CD4-positive, alpha-beta T cell treated with Interleukin-17A for 1 hour (primary cell): ENCODE results near the gene PRKCH.
A peak's percentile ranks its signal among the peaks of the same experiment; 100 is the strongest.

ENCODE experiments used
- DNase-seq: peaks from one replicate; pipeline ENCODE4 v3.0.0-alpha.2; 2020

Gene PRKCH

DNA sequence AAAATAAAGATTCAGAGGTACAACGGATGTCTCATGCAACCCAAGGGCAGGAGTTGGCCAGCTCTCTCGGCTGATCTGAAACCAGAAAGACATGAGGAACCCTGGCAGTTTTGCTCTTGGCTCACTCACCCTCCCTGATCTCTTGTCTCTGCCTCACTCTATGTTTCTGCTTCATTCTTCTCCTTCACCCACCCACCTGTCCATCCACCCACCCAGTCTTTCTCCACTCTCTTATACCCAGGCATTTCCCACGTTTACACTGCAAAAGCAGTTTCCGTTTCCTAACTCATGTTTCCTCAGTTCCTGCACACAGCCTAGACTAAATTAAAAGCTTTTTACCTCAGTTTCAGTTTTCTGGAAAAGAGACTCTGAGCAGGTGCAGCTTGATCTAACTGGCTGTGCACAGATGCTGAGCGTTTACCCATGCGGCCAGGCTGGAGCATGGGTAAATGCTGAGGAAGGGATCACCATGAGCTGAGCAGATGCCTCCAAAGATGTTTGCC is 157.6 kb downstream of the PRKCH start:
- peak; percentile 33 for DNase-seq

DNA sequence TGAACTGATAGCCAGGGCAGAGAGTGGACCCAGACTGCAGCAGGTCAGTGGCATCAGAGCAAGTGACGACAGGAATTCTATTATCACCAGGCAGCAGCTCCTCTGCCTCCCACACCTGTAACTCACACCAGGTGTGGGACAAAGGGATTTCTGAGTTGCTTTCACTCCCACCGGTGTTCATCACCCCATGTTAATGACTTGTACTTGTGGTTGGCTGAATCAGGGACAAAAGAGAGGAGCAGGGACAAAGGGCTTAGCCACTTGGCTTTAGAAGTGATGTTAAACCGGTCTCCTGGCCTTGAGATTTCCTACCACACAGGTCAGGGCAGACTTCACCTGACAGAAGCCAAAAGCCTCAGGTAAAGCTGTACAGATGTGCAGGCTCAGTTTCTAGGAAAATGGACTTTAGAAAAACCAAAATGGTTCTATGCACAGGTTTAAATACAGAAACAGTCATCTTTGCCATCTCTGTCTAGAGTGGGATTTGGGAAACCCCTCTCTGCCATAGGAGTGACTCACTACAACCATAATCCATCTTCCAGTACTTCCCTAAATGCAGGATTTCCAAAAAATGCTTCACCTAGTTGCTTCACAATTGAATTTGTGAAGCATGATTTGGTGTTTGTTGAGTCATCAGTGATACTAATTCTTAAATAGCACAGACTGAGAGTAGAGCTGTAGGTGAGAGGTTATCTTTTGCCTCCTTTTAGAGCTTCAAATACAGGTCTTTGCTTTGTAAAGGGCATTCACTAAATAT is 158.5 kb downstream of the PRKCH start:
- DNase-seq = no peak

DNA sequence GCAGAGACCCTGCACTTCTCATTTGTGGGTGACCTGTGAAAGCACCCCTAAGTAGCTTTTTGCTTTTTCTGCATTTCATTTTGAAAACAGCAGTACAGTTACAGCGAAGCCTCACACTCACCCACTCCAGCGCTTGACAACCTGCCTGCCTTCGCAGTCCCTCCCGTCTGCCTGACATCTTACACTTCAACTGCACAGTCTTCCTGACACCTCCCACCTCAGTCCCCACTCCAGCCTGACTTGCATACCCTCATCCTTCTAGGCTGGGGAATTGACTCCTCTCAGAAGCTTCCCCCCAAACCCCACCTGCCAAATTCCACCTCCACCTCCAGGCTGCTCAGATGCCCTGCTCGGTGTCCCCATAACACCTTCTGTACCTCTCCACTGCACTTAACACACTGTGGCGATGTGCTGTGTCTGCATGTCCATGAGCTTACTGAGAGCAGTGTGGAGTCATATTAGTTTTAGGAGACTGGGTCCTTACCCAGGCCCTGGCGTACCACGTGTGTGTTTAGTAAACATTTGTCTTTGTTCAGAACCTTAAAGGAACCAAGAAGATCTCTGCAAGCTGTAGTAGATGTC is 159.4 kb downstream of the PRKCH start:
- DNase-seq = no peak

DNA sequence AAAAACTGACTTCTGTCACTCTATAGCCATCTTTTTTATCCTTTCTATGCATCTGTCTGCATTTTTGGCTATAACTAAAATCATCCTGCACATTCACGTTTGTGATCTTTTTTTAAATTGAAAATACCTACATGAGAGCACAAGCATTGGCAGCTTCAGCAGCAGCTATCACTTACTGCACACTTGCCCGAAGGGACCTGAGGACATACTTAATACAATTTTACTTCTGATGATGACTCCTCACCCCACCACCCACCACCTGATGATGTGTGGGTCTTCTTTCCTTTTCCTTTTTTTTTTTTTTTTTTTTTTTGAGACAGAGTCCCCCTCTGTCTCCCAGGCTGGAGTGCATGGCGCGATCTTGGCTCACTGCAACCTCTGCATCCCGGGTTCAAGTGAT is 160.3 kb downstream of the PRKCH start:
- no peak for DNase-seq

DNA sequence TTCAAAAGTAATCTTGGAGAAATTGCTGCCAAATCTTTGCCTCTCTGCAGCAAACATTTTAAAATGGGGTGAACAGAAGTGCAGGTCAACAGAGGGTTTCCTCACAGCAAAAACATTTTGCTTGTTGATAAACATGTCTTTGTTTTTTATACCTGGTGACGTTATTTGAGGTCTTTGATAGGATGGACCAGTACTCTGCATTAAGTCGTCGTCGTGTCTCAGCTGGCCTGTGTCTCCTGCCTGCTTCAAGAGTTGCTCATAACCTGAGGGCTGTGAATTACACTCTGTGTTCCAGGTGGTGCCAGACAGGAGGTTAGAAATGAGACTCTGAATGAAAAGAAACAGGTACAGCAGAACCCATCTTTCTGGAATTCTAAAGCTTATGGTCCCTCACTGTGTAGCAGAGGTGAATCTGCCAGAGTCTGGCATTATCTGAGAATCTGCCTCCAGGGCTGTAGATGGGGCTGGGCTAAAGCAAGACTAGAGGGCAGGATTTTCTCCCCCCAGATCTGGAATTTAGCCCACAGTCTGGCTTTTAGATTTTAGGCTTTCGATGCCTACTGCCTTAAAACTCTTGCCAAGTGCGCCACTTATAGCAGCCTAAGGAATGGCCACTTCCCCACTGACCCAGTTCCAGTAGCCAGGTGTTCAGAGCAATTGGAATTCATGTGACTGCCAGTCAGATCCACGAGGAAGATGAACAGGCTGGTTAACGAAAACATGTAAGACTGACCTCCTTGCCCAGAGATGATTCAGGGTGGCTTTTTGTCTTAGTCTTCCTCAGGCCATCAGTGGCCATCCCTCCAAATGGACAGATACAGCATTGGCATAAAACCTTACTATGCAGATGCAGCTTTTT is 161.2 kb downstream of the PRKCH start:
- no peak for DNase-seq

DNA sequence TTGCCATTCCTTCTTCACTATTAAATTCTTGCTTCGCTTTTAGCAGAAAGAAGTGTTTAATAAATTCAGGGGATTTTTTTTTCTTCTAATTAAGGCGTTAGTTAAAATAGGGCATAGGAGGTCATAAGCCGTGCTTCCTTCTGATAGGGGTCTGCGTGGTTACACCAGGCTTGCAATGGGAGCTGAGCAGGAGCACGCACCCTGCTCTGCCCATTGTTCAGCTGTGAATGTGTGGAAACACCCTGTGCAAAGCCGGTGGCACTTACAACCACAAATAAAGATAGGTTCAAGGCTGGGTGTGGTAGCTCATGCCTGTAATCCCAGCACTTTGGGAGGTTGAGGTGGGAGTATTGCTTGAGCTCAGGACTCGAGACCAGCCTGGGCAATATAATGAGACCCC is 162.1 kb downstream of the PRKCH start:
- no peak for DNase-seq

DNA sequence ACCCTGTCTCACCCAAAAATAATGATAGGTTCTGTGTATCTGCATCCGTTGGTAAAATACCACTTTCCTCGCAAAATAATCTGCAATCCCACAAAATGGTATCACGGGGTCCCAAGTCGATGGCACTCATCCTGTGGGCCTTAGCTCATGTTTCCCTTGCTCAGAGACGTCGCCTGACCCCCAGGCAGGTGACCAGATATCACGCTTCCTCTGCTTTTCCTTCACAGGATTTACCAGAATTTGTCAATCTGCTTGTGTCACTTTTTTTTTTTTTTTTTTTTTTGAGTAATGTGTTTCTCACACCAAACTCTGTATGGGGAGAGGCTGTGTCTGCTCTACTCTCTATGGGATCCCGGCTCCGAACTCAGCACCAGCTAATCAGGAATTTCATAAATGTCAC is 162.7 kb downstream of the PRKCH start:
- DNase-seq = no peak

DNA sequence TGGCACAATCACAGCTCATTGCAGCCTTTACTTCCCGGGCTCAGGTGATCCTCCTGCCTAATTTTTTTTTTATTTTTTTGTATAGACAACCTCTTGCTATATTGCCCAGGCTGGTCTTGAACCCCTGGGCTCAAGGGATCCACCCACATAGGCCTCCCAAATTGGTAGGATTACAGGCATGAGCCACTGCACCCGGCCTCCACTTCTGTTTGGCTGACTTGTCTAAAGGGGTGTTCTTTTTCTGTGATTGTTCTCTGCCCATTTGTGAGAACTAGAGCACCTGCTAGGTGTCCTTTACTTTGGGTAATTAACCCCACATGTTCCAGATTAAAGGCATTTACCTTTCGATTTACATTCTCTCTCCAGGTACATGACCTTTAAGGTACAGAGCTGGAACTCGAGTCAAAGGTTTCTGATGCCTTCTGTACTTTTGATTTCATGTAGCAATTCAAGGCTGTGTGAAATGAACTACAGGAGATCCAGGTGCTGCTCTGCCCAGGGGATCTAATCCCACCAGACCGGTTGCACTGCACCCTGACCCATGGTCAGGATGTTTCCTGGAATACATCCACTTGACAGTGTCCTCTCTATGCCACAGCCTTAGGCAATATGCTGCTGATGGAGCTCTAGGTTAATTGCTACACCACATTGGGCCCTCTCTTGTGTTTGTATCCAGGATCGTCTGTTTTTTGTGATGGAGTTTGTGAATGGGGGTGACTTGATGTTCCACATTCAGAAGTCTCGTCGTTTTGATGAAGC is 163.6 kb downstream of the PRKCH start:
- DNase-seq = no peak

DNA sequence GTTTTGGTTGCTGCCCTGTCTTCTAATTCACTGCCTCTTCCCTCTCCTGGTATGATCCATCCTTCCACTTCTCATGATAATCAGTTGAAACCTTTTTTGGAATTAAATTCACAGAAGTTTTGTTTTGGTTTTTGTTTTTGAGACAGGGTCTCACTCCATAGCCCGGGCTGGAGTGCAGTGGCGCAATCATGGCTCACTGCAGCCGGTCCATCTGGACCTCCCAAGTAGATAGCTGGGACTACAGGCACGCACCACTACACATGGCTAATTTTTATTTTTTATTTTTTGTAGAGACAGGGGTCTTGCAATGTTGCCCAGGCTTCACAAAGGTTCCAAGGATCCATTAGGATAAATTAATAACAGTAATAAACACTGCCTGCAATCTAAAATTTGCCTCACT is 164.3 kb downstream of the PRKCH start:
- no peak for DNase-seq

DNA sequence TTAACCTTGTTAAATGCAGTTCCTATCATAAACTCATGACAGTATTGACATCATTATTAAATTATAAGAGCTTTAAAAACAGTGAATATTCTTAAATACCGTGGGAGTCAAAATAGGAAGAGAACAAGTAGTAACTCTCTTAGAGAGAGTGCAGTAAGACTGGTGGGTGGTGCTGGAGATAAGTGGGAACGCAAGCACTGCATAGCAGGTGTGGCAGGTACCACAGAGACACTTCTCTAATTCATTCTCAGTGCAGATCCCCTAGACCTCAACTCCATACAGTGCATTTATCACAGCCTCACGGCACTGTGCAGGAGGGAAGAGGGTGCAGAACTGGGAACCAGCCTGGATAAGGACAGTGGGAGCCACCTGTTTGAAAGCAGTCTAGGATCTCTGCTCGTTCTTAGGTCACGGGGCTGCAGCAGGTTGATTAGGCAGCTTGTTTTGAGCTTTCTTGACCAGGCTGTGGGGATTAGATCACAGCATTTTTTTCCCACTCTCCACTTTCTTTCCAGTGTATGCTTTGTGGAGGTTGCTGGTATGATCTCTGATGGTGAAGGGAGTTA is 165.6 kb downstream of the PRKCH start:
- no peak for DNase-seq

DNA sequence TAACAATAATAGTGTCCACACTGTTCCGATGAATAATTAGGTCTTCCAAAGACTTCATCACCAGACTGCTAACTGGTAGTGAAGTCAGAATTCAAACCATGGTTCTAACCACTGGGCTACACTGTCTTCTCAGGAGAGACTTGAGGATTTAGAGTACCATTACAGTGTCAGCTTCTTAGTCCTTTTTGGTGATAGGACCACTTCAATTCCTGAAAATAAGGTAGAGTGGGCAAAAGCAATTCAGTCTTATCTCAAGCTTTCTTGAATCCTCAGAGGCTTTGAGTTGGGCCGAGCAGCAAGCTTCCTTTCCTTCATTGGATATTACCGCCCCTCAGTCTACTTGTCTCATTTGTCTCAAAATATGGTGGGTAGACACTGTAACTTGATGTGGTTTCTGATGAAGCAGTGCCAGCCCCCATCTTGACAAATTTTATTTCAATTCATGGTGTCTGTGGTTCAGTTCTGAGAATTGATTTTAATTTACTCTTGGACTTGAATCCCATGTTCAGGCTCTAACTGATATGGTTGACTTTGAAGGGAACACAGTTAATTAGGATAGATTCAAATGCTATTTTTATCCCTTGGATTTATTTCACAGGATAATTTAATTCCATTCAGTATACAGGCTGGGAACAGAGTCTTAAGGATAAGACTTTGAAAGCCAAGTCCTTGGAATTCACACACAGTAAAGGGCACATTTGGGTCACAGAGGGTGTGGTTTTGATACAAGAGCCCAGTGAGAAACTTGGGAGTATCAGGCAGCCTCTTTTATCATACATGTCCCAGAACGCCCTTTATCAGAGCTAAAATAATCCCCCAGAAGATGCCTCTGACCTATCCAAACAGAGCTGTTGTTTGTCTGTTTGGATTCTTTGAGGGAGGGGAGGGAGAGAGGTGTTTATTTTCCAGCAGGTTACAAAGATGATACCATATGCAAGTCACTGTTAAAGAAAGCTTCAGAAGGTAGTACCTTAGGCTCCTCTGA is 167.3 kb downstream of the PRKCH start:
- no peak for DNase-seq

DNA sequence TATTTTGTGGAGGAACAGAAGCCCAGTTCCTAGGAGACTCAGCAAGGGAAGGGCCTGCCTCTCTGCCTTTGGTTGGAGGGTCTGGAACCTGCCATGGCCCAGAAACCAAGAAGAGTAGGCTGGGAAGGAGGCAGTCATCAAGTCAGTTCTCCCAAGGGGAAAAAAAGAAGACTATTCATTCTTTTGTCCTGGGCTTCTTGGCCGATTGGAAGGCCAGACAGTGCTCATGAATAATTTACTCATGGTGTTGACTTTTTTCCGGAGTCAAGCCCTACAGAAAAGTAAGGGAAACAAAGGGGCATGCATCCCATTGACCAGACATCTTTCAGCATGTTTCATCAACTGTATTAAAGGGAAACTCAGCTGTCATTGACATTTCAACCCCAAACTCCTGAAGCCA is 168.1 kb downstream of the PRKCH start:
- no peak for DNase-seq

DNA sequence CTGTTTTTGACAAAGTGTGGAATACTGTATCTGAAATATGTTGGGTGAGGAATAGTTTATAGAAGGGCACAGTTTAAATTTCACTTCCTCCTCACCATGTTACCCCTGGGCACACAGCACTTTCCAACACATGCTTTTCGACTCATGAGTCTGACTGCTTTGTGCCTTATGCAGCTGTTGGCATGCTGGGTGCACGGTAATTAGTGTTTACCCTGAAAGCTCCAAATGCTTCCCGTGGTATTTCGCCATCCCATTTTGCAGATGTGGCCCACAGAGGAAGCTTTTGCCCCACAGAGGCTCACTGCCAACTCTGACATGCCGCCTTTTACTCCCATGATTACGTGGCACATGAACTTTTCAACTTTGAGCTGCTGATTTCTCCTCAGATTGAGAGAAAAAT is 168.6 kb downstream of the PRKCH start:
- DNase-seq = no peak

DNA sequence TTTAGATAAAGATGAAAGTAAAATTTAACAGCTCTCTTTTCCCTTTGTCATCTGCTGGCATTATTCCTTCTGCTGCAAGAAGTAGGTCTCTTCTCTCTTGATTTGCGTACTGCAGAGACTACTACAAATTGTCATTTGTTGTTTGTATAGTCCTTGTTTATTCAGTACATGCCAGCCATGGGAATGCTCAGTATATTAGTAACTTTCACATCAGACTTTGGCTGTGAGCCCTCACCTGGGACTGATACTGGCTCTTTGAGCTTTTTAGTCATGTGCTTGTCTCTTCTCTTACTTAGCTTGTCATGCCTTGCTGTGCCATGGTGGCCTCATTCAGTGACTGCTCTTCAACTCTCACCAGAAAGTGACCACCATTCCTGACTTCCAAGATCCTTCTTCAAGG is 169.8 kb downstream of the PRKCH start:
- DNase-seq = no peak

DNA sequence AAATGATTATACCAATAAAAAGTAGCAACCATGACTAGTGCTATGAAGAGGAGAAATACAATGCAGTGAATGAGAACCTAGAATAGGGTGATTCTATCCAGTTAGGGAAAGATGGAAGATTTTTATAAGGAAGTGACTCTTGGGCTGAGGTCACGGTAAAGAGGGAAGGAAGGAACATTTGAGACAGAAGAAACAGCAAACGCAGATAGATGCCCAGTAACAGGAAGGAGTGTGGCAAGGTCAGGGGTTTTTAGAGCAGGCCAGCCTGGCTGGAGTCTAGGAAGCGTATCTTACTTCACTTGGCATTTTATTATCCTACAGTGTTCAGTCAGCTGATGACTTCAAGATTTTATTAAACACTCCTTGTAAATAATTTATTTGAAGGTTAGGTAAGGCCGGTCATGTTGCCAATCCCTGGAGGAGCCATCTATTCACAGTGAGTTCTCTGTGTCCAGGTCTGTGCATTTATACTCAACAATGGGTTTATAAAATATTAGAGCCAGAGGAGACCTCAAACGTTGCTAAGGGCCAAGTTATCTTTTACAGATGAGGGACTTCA is 170.6 kb downstream of the PRKCH start:
- no peak for DNase-seq

DNA sequence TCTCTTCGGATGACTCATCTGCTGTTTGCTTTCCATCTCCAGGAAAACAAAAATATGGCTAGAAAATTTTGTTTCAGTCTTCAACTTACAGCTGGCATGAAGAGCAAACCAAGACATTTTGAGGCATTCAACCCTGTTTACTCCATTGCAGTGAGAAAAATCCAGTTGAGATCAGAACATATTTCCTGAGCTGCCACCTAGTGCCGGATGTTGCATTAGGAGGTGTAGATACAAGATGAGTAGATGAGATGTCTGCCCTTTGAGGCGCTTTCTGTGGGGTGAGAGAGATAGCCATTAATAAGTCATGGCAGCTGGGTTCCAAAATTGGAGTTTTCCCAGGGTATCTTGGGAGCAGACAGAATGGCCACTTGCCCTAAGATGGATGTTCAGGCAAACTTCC is 171.1 kb downstream of the PRKCH start:
- DNase-seq = peak; percentile 38

DNA sequence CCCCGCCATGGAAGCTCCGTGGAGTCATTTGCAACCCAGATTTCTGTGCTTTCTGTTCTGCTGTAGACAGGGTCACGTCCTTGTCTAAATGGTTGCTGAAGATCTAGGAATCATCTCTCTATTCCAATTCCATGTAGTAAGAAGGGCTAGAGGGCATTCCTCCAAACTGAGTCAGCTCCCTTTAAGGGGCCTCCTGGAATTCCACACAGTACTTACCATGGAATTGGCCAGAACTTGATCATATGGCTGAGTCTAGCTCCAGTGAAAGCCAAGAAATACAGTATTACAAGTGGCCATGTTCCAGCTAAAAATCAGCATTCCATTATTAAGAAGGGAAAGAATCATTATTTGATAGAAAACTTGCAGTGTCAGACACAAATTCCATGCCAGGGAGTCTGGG is 171.9 kb downstream of the PRKCH start:
- no peak for DNase-seq

DNA sequence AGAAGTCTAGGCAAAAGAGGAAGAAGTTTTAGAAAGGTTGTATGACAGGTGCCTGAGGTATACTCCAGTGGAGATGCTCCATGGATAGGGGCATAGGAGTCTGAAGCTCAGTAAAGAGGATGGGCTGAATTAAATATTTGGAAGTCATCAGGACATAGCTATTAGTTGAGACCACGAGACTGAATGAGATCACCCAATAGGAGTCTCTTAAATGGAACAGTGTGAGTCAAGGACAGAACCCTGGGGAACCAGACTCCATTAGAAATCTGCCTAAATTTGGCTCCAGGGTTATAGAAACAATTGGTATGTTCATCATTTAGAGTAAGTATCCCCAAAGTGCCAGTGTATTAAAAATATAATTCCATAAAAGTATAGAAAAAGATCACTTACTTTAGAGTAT is 172.6 kb downstream of the PRKCH start:
- no peak for DNase-seq

DNA sequence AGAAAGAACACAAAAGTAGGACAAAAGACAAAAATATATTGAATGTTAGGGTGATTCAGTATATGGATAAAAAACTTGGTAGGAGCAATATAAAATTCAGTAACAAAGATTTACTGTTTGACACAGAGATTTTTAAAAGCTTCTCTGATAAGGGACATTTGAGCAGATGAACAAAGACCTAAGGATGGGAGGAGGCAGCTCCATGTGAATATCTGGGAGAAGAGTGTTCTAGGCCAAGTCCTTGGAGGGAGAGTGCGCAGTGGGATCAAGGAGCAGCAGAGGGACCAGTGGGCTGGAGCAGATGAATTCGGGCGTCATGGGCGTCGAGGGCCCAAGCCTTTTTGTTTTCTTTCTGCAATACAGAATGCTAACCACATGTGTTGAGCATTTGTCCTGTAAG is 174.4 kb downstream of the PRKCH start:
- no peak for DNase-seq

DNA sequence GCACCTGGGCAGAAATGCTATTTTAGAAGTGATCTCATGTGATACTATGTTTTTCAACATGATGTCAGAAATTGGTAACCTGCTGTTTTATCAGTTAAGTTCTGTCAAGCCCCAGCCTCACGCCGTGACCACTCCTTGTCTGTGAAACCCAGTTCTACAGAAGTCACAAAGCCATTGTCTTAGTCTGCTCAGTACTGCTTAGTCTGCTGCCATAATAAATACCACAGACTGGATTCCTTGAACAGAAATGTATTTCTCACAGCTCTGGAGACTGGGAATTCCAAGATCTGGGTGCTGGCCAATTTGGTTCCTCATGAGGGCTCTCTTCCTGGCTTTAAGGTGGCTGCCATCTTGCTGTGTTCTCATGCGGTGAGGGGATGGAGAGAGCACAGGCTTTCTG is 176.9 kb downstream of the PRKCH start:
- DNase-seq = no peak

DNA sequence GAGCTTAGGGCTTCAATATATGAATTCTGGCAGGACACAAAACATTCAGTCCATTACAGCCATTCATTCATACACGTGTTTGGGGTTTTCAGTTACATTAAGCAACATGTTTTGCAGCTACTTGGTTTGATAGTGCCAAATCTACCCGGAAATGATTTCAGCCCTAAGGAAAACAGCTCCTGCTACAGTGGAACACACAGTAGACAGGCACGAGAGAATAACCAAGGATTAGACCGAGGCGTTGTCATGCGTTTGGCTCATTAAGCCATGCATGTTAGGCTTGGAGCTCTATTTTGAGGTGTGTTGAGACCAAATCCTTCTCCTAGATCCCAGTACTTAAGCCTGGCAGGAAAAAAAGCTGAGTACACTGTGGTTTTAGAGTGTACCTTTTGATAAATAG is 177.4 kb downstream of the PRKCH start:
- DNase-seq = no peak
